Measurements from ENCODE around the gene UNC93B1.

UNC93B1 gene

GRCh38 chr11:68039526-68040086 is 35.7 kb upstream of the UNC93B1 start:
- no peak for DNase-seq

DNA sequence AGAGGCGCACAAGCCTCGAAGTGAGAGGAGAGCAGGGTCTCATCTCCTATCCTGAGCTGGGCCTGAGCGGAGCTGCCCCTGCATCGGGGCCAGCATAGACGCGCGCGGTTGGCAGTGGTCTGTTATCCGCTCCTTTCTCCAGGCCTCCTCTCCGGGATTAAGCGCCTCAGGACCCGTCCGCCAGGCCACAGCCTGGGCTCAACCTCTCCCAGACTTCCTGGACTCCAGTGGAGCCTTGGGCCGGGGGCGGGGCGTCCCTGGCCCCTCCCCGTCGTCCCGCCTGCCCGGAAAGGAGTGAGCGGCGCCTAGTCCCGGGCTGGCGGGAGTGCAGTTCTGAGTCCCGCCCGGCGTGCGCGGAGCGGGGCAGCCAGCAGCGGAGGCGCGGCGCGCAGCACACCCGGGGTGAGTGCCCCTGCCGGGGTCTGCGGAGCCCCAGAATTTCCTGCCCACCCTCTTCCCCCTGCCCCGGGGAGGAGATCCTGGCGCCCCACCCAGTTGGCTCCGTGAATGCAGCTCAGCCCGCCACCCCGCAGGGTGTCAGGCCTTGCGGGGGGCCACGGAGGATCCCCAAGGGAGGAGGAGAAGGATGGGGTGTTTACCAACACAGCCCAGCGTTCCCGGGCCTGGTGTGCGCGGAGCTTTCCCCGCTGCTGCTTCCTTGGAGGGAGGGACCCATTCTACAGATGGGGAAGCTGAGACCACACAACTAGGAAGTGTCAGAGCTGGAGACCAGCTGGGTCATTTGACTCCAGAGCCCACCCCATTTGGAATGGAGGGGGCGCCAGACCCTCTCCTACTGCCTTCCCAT is 35.0 kb upstream of the UNC93B1 start, which contains the start of gene TCIRG1:
Gene TCIRG1 (plus strand): TSS at position 308 of the 808 bp plus-strand sequence. CDS start 2,247 bp downstream, outside the sequence.
- peak in 1 of 2 experiments; percentile 24 for DNase-seq

DNA sequence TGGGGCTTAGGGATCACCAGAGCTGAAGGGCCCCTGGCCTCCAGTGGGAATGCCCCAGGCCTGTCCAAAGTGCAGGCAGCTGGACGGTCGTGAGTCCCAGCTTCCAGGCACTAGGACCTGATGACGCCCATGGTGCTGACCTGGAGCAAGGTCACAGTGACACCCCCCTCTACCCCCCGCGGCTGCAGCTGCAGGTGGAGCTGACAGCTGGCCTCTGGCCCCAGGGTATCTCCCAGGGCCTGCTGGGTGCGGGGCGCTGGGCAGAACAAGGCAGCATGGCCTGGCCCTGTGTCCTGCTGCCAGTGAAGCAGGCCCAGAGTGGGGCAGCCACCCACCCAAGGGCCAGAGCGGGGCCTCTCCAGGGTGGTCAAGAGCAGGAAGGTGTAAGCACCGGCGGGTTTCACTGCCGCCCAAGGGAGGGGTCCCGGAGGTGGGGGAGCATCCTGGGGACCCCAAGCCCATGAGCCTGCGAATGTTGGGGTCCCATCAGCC is 34.4 kb upstream of the UNC93B1 start:
- DNase-seq, result no peak

DNA sequence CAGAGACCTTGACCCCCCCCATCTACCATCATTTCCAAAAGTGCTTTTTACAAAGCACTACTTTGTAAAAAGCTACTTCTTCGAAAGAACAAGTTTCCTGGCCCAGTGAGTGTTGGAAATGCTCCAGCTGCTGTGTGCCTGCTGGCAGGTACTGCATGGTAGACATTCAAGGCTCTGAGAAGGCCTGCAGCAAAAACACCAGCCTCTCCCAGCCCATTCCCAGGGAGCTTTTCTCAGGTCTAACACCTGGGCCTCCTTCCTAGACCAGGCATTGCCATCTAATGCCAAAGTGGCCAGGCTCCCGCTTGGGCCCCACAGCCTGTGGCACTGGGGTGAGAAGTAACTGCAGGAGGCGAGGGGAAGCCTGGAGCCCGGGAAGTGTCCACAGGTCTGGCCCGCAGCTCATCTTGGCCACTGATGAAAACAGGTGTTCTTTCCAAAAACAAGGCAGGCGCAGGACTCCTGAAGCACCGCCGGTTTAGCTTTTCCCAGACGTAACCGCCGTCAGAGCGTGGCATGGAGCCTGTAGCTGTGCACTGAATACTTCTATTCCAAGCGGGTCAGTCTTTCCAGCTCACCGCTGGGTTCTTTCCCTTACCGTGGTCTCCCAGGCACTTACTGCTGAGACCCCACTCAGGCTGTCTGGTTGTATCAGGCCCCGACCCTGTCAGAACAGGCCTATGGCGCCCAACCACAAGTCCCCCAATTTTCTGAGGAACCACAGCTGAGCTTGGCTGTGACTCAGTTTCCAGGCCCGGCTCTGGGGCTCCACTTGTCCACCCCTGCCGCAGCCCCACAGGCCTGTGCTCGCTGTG is 33.7 kb upstream of the UNC93B1 start:
- DNase-seq, result no peak

- DNase-seq, result no peak
Observed at GRCh38 chr11:68036717-68037239, 32.9 kb upstream of the UNC93B1 start.

DNA sequence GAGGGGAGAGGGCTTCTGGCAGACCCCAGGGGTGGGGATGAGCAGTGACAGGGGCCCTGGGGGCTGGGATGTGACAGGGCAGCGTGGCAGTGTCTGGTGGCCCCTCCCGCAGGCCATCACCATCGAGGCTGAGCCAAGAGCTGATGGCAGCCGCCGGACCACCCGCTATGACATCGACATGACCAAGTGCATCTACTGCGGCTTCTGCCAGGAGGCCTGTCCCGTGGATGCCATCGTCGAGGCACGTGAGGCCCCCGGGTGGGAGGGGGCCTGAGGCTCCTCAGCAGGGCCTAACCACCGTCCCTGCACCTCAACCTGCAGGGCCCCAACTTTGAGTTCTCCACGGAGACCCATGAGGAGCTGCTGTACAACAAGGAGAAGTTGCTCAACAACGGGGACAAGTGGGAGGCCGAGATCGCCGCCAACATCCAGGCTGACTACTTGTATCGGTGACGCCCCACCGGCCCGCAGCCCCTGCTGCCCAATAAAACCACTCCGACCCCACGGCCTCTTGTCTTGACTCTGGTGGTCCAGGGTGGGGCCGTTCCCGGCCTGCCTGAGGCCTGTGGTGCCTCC is 32.3 kb upstream of the UNC93B1 start:
- no peak for DNase-seq

DNA sequence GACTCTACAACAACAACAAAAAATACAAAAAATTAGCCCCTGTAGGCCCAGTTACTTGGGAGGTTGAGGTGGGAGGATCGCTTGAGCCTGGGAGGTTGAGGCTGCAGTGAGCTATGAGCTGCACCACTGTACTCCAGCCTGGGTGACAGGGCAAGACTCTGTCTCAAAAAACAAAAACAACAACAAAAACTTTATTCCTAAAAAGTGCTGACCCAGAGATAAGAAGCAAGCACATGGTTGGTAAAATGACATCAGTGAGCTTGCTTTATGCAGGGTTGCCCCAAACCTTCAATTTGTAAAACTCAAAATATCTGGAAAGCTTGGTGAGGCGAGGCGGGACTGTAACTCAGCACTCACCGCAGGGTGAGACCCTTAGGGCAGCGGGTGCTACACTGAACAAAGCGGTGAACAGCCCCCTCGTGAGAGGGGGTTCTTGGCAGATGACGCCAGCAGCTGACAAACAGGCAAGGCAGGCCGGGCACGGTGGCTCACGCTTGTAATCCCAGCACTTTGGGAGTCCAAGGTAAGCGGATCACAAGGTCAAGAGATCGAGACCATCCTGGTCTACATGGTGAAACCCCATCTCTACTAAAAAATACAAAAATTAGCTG is 31.5 kb upstream of the UNC93B1 start:
- DNase-seq, result no peak

GRCh38 chr11:68033708-68034045 is 29.8 kb upstream of the UNC93B1 start:
- DNase-seq, result no peak

- no peak for DNase-seq
Observed at GRCh38 chr11:68032997-68033707, 29.3 kb upstream of the UNC93B1 start.

- DNase-seq, result no peak
Observed at GRCh38 chr11:68032003-68032402, 28.1 kb upstream of the UNC93B1 start.

DNA sequence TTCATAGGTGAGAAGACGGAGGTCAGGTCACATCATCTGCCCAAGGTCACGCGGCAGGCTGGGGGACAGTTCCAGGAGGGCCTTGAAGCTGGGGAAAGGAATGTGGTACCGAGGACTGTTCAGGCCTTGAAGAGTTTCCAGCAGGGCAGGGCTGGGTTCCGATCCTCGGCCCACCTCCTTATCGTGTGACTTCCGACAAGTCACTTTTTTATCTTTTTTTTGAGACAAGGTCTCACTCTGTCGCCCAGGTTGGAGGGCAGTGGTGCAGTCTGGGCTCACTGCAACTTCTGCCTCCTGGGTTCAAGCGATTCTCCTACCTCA is 27.2 kb upstream of the UNC93B1 start:
- no peak for DNase-seq

- peak; percentile 99 for DNase-seq
Observed at GRCh38 chr11:68030318-68031143, 26.6 kb upstream of the UNC93B1 start, which contains the start of gene NDUFS8. NDUFS8 (plus strand) TSS chr11:68030681; CDS start chr11:68032152, 1,471 bp downstream.

DNA sequence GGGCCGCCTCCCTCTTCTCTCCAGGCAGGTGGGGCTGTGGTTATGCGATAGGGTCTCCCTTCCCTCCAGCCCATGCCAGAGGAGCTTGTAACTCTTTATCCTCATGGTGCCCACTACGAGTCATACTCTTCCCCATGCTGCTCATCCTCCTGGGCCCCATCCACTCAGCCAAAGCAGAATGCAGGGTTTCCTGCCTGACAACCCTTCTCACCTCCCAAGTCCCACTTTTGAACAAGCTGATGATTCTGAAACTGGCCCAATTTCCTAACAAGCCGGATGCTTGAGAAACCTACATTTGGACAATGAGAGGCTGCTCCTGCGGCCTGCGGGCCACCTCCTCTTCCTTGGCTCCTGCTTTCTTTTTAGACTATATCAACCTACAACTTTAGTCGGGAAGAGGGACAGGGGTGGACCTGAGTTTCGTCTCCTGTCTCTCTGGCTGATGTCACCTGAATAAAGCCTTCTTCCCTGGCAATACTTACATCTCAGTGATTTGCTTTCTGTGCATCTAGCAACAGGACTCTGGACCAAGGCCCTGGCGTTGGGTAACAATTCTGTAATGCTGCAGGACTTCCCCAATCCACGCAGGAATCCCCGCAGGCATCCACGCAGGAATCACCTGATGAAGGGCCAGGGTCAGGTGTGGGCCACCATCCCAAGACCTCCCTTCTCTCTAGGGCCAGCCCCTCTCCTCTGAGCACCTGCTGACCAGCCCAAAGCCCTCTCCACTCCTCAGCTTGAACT is 25.1 kb upstream of the UNC93B1 start:
- DNase-seq, result no peak

GRCh38 chr11:68027667-68028066 is 23.8 kb upstream of the UNC93B1 start:
- DNase-seq, result no peak

GRCh38 chr11:68026391-68027105 is 22.7 kb upstream of the UNC93B1 start:
- DNase-seq, result no peak

GRCh38 chr11:68025047-68025446 is 21.1 kb upstream of the UNC93B1 start:
- DNase-seq, result no peak

GRCh38 chr11:68024508-68024907 is 20.6 kb upstream of the UNC93B1 start:
- DNase-seq, result no peak

GRCh38 chr11:68022531-68022930 is 18.6 kb upstream of the UNC93B1 start:
- DNase-seq, result no peak

- no peak for DNase-seq
Observed at GRCh38 chr11:68021167-68021787, 17.4 kb upstream of the UNC93B1 start.

Data from NCI-H2081 (cell line).